Upper lobe of left lung (tissue), 6 donors: ENCODE measurements around the gene MFSD2B. TPM values are rescaled to one million over a fixed set of nuclear protein-coding genes. Genes with fewer than 3 reads are reported as not detected.

Experiments
- ATAC-seq, 2 donors: fragments of 200-7000 bp; cut with Tn5 transposase; one replicate each; pipeline ENCODE4 v1.9.1; 2022; ENCODE audit warnings: mild to moderate bottlenecking in 2 of 2, moderate library complexity in 2 of 2; ENCODE audit not compliant: low FRiP score in 2 of 2
- DNase-seq, 2 donors: peaks; one replicate each; pipeline ENCODE4 v3.0.0-alpha.2; 2019 to 2020
- H3K27ac ChIP-seq, 4 donors: fragments of 200-600 bp; sonication (generic); one replicate each; pipeline ENCODE4 v1.5.1; 2016 to 2019
- H3K27me3 ChIP-seq, 4 donors: fragments of 200-600 bp; sonication (generic); one replicate each; pipeline ENCODE4 v1.5.1; 2017 to 2019
- H3K36me3 ChIP-seq, 4 donors: fragments of 200-600 bp; sonication (generic); one replicate each; pipeline ENCODE4 v1.5.1; 2016 to 2019
- H3K4me1 ChIP-seq, 4 donors: fragments of 200-600 bp; sonication (generic); one replicate each; pipeline ENCODE4 v1.5.1; 2018 to 2019
- H3K4me3 ChIP-seq, 4 donors: fragments of 200-600 bp; sonication (generic); one replicate each; pipeline ENCODE4 v1.5.1; 2017 to 2019; ENCODE audit warnings: mild to moderate bottlenecking in 2 of 4, moderate library complexity in 1 of 4
- H3K9me3 ChIP-seq, 4 donors: fragments of 200-600 bp; sonication (generic); one replicate each; pipeline ENCODE4 v1.5.1; 2018 to 2019
- EP300 ChIP-seq, 4 donors: sonication (generic); formaldehyde crosslinking; IDR thresholded peaks; one replicate each; pipeline ENCODE4 v1.5.1; 2017; ENCODE audit warnings: antibody characterized with exemption in 4 of 4, control low read depth in 2 of 4
- POLR2A ChIP-seq, 4 donors: fragments of 450-650 bp; IDR thresholded peaks; one replicate each; pipeline ENCODE4 v1.5.1; 2016 to 2017; ENCODE audit warnings: antibody characterized with exemption in 4 of 4, mild to moderate bottlenecking in 2 of 4
- POLR2AphosphoS5 ChIP-seq, 2 donors: sonication (generic); formaldehyde crosslinking; IDR thresholded peaks; one replicate each; pipeline ENCODE4 v1.5.1; 2017; ENCODE audit warnings: antibody characterized with exemption in 2 of 2
- WGBS, 2 donors: methylation state at CpG; one replicate each; pipeline ENCODE4 v1.1.5; 2017 to 2018; 5-methylcytosine and 5-hydroxymethylcytosine counted together
- total RNA-seq, 6 donors: library from RNA; depleted of rRNA in 4 of 6; stranded (reverse); fragments of >200 nt in 4 of 6; gene quantifications; one replicate each; pipeline versions ENCODE4 v1.1.0 to v1.2.1, GENCODE V29; 2016 to 2021
- TF ChIP-seq, protein P1 (sequence below), 6 experiments: fragments of 450-650 bp in 4 of 6; fragments of 200-600 bp in 2 of 6; sonication (generic) in 2 of 6; IDR thresholded peaks; one replicate each; pipeline ENCODE4 v1.5.1; 2016 to 2019; ENCODE audit warnings: antibody characterized with exemption in 6 of 6
- donor health status: DM: no; HTN: no; CAD: no; lungs with moderate emphysema.
- donor health status: DM: no; HTN: yes; CAD: no; lungs with severe emphysema.

The MFSD2B gene
- total RNA-seq, 6 donors from 2014 or later: 0.40 to 1.8 (median 0.76) TPM; not detected in 1

DNA sequence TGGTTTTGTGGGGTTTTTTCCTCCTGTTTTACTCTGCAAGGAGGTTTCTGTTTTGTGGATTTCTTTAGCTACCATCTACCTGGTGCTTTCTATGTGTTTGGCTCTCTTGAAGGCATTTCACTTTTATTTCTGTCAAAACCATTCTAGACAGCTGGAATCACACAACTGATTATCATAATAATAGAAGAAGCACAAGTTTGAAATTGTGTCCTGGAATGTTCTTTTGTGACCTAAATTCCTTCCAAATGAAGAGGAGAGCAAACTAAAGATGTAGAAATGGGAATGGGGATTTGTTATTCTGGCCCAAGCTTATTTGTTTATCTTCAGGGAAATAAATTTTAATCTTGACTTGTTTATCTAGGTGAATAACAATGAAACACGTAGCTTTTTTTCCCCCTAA lies 17.0 kb upstream of the MFSD2B start:
- no peaks in the 10 kb centered on the region for H3K9me3 ChIP-seq
- H3K4me1 ChIP-seq: no peaks in the 10 kb centered on the region
- DNase-seq: no peak
- no peak overlapping the region for H3K4me3 ChIP-seq
- no peaks in the 10 kb centered on the region for H3K27me3 ChIP-seq
- H3K36me3 ChIP-seq: peaks cover 0 to 4% (median 0%) of the 10 kb centered on the region in 4 donors
- 47 to 52% methylated on average over 1 of the region's 1 CpG for WGBS, 2 donors
- no peak for ATAC-seq
- TF ChIP-seq POLR2AphosphoS5 (IDR thresholded peaks at IDR 0.05) (no peak), POLR2A (IDR thresholded peaks at IDR 0.05) (no peak), EP300 (IDR thresholded peaks at IDR 0.05) (no peak)
- TF ChIP-seq, protein P1, sequence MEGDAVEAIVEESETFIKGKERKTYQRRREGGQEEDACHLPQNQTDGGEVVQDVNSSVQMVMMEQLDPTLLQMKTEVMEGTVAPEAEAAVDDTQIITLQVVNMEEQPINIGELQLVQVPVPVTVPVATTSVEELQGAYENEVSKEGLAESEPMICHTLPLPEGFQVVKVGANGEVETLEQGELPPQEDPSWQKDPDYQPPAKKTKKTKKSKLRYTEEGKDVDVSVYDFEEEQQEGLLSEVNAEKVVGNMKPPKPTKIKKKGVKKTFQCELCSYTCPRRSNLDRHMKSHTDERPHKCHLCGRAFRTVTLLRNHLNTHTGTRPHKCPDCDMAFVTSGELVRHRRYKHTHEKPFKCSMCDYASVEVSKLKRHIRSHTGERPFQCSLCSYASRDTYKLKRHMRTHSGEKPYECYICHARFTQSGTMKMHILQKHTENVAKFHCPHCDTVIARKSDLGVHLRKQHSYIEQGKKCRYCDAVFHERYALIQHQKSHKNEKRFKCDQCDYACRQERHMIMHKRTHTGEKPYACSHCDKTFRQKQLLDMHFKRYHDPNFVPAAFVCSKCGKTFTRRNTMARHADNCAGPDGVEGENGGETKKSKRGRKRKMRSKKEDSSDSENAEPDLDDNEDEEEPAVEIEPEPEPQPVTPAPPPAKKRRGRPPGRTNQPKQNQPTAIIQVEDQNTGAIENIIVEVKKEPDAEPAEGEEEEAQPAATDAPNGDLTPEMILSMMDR (IDR thresholded peaks at IDR 0.05): no peak
- no peak overlapping the region for H3K27ac ChIP-seq

DNA sequence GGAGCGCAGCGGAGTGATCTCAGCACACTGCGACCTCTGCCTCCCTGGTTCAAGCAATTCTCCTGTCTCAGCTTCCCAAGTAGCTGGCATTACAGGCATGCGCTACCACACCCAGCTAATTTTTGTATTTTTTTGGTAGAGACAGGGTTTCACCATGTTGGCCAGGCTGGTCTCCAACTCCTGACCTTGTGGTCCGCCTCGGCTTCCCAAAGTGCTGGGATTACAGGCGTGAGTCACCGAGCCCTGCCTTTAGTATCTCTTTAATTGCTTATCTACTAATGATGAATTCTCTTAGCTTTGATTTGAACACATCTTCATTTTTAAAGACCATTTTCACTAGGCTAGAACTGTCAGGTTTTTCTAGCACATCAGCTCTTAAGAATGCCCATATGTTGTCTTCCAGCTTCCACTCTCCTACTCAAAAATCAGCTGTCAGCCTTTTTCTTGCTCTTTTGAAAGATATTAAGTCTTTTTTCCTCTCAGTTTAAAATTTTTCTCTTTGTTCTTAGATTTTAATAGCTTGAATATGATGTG lies 16.1 kb upstream of the MFSD2B start:
- H3K27me3 ChIP-seq: no peaks in the 10 kb centered on the region
- H3K27ac ChIP-seq: no peak overlapping the region
- TF ChIP-seq EP300 (IDR thresholded peaks at IDR 0.05) (no peak), POLR2AphosphoS5 (IDR thresholded peaks at IDR 0.05) (no peak), POLR2A (IDR thresholded peaks at IDR 0.05) (no peak)
- TF ChIP-seq, protein P1 (IDR thresholded peaks at IDR 0.05): no peak
- no peak for DNase-seq
- no peaks in the 10 kb centered on the region for H3K4me1 ChIP-seq
- no peak overlapping the region for H3K4me3 ChIP-seq
- 95 to 97% methylated on average over 8 of the region's 8 CpGs for WGBS, 2 donors
- peaks cover 0 to 10% (median 0%) of the 10 kb centered on the region in 4 donors for H3K36me3 ChIP-seq
- ATAC-seq: no peak
- H3K9me3 ChIP-seq: no peaks in the 10 kb centered on the region

DNA sequence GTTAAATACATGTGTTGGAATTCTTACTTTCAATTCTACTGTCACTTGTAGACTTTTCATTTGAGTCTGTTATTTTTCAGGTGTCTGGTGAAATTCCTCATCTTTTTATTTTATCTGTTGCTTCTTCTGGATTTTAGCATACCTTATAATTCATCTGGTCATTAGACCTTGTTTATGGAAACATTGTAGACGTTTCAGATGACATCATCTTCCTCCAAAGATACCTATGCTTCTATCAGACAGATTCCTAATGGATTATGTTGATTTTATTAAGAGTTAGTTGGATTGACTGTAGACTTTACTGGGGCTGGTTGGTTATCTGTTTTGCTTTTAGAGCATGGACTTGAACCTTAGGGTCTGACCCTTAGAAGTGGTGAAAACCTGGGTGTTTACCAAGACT lies 15.3 kb upstream of the MFSD2B start:
- no peak for ATAC-seq
- Histone ChIP-seq H3K27me3 (no peaks in the 10 kb centered on the region), H3K9me3 (no peaks in the 10 kb centered on the region), H3K36me3 (peaks cover 0 to 10% (median under 1%) of the 10 kb centered on the region in 4 donors), H3K27ac (no peak overlapping the region), H3K4me1 (no peaks in the 10 kb centered on the region), H3K4me3 (no peak overlapping the region)
- TF ChIP-seq POLR2A (IDR thresholded peaks at IDR 0.05) (no peak), POLR2AphosphoS5 (IDR thresholded peaks at IDR 0.05) (no peak), EP300 (IDR thresholded peaks at IDR 0.05) (no peak)
- TF ChIP-seq, protein P1 (IDR thresholded peaks at IDR 0.05): no peak
- 56 to 63% methylated on average over 1 of the region's 1 CpG for WGBS, 2 donors
- no peak for DNase-seq

DNA sequence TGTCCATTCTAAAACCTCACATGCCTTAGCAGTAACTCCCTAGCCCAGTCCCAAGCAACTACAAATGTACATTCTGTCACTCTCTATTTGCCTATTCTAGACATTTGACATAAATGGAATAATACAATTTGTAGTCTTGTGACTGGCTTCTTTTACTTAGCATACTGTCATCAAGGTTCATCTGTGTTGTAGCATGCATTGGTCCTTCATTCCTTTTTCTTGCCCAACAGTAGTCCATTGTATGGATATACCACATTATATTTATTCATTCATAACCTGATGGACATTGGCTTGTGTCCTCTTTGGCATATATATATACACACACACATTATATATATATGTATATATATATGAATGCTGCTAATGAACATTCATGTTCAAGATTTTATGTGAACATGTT lies 2.2 kb upstream of the MFSD2B start:
- no peak for DNase-seq
- Histone ChIP-seq H3K9me3 (no peaks in the 10 kb centered on the region), H3K27ac (no peak overlapping the region), H3K36me3 (no peaks in the 10 kb centered on the region), H3K27me3 (peaks cover 0 to 23% (median 14%) of the 10 kb centered on the region in 4 donors), H3K4me3 (no peak overlapping the region), H3K4me1 (peaks cover 10 to 13% (median 12%) of the 10 kb centered on the region in 4 donors)
- no peak for TF ChIP-seq EP300 (IDR thresholded peaks at IDR 0.05)
- TF ChIP-seq POLR2A (IDR thresholded peaks at IDR 0.05): no peak
- TF ChIP-seq POLR2AphosphoS5 (IDR thresholded peaks at IDR 0.05): no peak
- TF ChIP-seq, protein P1 (IDR thresholded peaks at IDR 0.05): no peak
- no peak for ATAC-seq
